Central memory CD4-positive, alpha-beta T cell (primary cell): ENCODE data around the gene MLN.

ENCODE experiments used
- DNase-seq: peaks from one replicate; pipeline ENCODE4 v3.0.0; 2022

The MLN gene

DNA sequence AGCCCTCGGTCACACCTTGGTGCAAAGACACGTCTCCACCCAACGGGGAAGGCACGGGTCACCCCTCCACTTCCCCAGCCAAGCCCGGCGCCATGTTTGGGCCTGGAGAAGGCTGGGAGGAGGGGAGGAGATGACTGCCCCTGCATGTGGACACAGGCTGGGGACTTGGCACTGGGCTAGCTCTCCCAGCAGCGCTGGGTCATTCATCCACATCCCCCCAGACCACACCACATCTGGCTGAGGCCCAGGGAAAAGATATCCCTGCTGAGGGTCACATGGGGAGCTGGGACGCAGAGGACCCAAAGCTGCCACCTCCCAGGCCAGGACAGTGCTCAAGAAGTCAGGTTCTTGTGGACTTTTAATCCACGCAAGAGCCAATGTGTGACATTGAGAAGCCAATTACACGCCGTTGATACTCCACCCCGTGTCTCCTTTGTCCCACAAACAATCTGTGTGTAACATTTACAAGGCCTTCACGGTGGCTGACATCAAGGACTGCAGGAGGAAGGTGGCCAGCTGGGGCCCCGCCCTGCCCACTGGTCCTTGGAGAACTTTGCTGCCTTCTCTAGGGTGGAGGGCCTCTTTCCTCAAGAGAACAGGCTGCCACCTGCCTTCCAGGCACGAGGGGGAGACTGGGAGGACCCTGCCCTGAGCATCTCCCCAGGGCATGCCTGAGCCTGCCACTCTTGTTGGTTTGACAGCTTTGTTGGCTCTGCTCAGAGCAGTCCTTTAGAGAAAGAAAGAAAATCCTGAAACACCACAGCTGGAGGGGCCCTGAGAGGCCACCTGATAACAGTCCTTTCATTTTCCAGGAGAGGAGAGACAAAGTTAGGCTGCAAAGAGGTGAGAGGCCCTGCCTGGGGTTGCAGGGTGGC, 51.8 kb downstream of the MLN start:
- DNase-seq = no peak

DNA sequence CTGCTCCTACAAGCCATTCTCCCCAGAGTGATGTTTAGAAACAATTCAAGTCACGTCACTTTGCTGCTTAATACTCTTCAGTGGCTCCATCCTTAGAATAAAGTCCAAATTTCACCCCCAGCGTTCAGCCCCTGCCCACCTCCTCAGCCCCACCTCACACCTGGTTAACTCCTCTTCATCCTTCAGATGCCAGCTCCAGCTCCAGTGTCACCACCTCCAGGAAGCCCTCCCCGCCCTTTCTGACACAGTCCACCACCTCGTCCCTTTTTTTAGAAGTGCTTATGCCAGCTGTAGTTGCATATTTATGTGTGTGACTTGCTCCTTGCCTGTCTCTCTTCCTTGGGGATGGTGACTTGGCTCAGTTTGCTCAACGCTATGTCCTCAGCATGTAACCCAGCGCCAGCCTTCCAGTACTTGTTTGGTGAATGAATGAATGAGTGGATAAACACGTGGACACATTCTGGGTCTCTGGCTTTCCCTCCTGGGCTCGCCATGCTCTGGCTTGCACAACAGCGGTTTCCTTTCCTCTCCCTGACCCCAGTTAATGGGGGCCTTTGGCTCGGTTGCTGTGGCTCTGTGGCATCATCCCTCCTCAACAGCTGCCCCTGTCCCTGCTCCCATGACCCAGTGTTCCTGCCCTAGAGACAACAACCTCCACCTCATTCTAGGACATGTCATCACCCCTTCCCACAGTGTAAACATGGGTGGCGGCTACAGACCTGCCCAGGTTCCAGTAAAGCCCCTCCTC, 53.4 kb downstream of the MLN start:
- no peak for DNase-seq

DNA sequence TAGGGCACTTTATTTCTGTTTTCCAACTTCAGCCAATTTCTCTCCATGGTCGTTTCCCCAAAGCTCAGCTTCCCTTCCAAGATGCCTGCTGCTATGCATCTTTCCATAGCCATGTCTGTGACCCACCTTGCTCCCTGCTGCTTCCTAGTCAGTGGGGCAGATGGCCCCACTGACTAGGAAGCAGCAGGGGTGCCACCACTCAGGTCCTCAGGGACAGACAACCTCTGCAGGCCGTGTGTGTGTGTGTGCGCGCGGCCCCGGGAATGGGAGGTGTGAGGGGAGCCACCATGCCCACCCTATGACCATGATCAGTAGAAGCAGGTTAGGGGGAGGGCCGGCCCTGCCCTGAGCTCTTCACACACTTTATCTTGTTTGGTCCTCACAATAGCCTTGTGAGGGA, 54.4 kb downstream of the MLN start:
- no peak for DNase-seq

DNA sequence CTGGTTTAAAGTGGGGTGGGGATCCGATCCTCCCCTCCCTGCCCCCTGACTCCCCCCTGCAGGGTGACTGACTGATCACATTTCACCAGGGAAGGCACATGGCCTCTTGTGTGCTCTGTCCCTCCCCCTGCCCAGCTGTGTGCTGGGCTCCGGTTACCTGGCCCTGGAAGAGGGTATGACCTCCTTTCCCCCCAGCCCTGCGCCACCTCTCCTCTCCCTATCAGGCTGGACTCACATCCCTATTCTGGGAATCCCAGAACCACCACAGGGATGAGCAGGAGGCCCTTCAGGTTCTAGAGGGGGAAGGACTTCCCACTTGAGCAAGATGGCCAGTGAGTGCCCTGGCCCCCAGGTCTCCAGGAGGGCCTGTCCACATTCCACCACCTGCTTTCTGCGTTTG, 55.0 kb downstream of the MLN start:
- DNase-seq = no peak

DNA sequence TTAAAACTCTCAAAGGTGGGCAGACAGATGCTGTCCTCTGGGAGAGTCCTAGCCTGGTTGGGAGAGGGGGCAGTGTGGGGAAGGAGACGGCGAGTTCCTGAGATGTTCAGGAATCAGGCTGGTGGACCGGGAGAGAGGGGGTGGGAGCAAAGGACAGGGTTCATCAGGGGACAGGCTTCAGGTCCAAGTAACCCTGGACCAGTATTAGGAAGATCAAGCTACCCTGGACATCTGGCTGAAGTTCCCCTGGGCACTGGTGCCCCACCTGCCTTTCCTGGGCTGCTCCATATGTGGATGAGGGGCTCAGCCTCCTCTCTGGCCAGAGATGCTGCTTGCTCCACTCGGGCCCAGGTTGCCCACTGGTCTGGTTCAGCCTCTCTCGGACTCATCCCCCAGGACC, 56.0 kb downstream of the MLN start:
- DNase-seq = no peak

DNA sequence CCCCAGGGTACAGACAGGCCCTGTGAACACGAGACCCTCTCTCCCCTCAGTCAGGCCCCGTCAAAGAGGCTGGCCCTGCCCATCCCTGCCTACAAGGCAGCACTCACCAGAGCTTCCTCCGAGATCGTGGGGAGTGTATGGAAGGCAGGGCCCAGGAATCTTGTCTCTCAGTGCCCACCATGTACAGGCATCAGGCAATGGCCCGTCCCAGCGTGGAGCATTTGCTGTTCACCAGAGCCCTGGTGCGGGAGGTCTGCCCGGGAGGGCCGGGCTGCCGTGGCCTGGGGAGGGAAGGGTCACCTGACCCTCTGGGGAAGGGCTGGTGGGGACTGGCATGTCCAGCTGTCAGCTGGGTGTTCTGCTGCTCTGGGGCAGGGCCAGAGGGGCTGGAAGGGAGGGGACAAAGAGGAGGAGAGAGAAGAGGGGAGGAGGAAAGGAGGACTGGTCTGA, 57.1 kb downstream of the MLN start, which contains the start of gene IP6K3:
Gene IP6K3, minus strand, starts transcription at position 255 of the 450 bp plus-strand sequence. CDS start 11,429 bp downstream, outside the sequence.
- no peak for DNase-seq

DNA sequence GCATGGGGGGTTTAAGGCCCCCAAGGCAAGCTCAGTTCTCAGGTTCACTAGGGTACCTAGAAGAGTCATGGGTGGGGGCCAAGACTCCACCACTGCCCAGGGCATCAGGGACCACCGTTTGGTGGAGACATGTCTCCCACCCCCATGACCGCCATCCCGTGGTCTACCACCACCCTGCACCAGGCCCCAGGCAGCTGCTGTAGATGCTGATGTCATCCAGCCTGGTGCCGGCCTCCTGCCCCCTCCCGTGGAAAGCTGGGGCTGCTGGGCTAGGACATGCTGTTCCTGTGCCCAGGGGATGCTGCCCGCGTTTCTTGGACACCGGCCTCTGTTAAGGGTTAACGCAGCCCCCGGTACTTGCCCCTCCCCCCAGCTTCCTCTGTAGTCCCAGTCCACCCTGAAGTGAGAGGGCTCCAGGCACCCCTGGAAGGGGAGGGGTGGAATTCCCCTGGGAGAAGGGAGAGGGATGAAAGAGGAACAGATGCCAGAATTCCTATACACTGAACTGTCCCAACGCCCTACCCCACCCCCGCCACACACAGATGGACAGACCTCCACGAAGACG, 57.7 kb downstream of the MLN start:
- no peak for DNase-seq

DNA sequence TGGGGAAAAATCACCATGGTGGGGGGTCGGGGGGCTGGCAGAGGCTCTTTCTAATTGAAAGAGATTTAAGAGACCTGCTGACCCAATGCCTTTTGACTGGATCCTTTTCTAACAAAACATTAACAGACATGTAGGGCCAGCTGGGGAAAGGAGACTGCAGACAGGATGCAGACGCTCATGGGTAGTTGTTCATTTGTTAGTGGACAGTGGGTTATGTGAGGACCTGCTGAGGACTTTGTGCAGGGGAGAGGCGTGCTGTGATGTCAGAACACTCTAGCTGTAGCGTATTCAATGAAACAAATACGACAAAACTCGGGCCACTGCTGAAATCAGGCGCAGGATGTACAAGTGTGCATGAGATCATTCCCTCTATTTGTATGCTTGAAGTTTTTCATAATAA, 58.3 kb downstream of the MLN start:
- DNase-seq = no peak

DNA sequence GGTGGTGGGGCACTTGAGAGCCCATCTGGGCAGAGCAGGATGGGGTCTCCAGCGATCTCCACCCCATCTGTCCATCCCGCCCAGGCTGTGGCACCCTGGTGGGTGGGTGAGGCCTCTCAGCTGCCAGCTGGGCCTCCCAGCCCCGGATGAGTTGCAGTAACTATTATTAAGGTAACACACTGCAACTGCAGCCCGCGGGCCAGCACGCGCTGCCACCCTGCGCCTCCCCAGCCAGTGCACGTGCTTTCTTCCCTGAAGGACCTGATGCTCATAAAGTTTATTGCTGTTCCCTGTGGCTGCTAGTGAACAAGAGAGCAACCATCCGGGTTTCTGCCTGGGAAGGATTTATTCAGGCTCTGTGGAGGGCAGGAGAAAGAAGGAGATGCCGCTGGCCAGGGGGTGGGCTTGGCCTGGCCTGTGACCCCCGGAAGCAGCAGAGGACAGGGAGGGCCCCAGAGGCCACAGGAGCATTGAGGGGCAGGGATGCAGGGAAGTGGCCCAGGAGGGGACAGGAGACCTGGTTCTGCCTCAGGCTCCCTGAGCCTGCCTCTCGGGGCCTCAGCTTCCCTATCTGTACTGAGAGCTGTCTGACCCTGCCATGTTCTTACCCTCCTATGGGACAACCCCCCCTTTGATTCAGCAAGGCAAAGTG, 58.8 kb downstream of the MLN start:
- no peak for DNase-seq
